DMS 273 treated with DMSO at 0.1 percent for 48 hours (cell line): Measurements from ENCODE around the gene FIBCD1.
"Not testable (repeated sequence)": the region's sequence is repeated elsewhere in the genome, so short reads cannot be mapped to it uniquely, and the experiment has no call there.

Experiments used
- DNase-seq: peaks from one replicate; lab custom pipeline; 2025; lab: John Stamatoyannopoulos, UW

FIBCD1 gene

DNA sequence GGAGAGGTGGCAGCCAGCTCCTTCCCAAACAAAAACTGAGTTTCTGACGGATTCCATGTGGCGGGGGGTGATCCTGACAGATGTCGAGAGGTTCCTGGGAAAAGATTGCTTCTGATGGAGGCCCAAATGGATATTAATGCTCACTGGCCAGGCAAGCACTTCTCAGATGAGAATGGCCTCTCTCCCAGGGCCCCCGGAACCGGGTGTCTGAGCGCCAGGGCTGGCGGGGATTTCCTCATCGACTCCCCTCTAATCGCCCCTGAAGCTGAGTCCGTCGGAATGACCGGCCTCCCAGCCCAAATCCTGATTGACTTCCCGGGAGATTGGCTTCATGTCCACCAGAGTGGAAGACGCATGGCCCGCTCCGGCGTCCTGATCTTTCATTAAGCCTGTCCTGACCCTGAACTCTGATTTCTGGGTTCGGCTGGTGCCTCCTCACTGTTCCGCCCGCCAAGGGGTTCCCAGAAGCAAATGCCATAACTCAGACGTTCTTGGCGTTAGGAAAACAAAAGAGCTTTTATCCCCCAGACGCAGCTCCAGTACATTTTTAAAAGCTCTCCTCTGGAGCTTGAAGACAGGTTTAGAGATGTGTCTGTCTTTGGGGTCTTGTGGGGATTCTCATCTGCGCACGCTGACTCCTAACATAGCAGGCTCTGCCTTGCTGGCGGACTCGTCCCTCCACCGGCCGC lies 17.6 kb downstream of the FIBCD1 start:
- no peak for DNase-seq

DNA sequence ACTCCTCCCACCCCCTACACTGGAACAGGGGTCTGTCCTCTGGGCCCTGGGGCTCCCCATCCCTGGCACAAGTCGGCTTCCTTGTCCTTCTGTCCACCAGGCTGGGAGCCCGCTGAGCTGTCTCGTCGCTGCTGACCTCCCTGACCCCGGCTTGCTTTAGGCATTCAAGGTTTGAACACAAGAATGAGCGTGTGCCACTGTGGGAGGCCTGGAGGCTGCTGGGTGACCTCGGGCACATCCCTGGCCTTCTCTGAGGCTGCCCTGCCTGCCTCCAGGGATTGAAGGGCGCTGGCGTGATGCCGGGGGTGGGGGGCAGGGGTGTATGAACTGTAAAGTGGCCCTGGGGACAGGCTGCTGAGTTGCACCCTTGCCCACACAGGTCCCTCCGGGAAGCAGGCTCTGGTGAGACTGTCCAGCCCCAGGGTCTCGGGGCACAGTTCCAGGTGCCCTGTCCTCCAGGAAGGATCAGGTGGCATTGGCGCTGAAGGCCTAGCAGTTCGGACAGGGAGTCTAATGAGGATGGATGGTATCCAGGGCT lies 18.2 kb downstream of the FIBCD1 start:
- no peak for DNase-seq

DNA sequence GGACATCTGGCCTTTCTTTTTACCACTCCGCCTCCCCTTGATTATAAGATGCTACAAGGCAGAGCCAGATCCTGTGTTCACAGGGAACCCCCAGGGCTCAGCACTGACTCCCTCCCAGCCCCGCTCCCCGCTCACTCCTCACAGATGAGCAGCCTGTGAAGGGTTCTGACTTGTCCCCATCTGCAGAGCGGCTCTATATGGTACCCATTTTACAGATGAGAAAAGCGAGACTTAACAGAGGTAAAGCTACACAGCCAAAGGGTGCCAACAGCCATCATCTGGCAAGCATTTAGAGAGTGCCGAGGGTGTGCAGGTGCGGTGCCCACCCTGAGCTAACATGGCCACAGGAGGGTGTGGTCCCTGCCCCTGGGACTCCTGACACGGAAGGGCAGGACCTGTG lies 18.8 kb downstream of the FIBCD1 start:
- no peak for DNase-seq

GRCh38 chr9:130919559-130920145 lies 19.4 kb downstream of the FIBCD1 start:
- DNase-seq = no peak

DNA sequence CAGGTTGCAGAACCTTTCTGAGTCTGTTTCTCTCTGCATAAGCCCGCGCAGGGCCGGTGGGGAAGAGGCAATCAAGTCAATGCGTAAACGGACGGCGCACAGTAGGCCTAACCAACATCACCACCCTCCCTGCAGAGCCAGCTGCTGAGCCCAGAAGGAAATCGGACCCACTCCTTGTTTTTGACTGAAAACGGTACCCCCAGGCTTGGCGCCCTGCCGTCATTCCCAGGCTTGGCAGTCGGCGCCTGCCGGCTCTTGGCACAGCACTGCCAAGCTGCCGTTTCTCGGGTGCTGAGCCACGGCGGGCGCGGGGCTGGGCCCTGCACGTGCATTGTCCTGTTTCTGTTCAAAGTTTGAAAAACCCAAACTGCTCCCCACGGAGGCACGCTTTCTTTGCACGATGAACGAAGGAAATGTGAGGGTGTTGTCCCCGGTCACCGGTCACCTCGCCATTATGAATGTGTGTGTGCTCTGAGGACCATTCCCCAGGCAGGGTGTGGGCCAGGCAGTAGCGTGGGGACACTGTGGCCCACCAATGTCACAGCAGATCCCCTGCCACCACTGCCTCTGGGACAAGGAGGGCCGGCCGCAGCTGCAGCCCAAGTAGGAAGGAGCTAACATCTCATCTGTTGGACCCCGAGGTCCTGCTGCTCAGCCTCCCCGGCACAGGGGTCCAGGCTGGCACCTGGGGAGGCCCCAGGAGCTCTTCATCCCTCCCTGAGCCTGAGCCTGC lies 20.1 kb downstream of the FIBCD1 start:
- no peak for DNase-seq

- no peak for DNase-seq
These were observed 20.8 kb downstream of the FIBCD1 start for GRCh38 chr9:130918101-130918825.

DNA sequence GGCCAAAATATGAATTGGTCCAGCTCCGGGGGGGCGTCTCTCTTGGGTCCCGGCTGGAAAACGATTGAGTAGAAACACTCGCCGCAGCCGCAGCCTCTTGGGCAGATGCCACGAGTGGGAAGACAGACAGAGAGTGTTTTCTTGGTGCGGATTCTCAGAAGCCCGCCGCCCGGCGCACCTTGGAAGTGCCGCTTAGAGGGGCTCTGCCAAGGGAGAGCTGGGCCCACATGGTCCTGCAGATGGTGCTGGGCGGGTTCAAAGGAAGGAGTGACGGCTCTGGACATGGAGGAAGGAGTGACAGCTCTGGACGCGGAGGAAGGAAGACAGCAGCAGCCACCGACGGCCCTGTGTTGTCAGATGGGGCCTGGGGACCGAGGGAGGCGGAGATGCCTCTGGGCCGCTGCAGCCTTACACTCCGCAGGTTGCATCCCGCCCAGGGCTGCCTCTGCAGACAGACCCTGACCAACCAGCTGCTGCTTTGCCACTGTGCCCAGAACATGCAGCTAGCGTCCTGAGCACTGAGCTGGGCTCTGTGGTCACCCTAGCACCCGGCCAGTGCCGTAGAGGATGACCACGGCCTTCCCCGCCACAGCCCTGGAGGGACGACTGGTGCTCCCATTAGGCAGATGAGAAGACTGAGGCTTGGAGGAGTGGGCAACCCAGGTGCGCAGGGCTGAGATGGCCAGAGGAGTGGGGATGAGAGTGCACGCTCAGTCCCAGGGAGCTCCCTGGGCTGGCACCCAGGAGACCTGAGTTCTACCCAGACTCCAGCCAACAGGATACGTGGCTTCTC lies 21.7 kb downstream of the FIBCD1 start:
- no peak for DNase-seq

DNA sequence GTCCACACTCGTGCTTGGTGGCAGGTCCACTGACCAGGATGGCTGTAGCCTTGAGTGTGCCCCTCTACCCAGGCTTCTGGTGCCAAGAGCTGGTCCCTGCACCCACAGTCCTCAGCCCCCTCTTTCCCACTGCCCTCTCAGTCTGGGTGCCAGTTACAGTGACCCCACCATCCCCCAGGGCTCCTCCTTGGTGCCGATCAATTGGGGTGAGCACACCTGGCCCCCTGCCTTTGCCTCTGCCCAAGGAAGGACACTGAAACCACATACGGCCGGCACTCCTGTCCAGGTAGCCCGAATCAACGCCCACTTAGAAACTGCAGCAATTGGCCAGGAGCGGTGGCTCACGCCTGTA lies 24.0 kb downstream of the FIBCD1 start:
- DNase-seq = no peak

DNA sequence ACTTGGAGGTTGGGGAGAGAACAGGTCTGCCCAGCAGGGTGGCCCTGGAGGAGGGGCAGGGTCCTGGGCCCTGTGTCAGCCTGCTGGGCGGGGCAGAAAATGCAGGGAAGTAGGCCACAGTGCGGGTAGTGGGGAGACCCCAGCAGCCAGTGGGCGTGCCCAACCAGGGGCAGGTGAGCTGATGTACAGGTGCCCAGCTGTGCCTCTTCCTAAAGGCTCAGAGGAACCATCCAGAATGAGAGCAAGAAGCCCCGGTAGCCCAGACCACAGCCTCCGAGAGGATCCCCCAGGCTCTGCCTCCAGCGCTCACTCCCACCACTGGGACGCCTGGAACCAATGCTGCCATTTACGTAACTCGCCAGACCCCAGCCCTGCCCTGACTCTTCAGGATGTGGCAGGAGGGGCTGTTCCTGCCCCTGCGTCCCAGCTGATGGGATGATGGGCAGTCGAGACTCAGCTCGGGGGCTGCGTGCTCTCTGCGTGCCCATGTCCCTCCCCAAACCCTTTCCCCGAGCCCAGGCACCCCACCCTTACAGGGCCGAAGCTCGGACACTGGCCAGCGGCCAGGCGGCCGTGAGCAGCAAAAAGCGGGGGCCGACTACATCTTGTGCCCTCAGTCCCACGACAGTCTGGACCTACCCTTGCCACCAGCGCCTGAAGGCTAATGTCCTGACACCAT lies 24.5 kb downstream of the FIBCD1 start:
- DNase-seq = no peak

- no peak for DNase-seq
These were observed 25.2 kb downstream of the FIBCD1 start for GRCh38 chr9:130913599-130914416.

DNA sequence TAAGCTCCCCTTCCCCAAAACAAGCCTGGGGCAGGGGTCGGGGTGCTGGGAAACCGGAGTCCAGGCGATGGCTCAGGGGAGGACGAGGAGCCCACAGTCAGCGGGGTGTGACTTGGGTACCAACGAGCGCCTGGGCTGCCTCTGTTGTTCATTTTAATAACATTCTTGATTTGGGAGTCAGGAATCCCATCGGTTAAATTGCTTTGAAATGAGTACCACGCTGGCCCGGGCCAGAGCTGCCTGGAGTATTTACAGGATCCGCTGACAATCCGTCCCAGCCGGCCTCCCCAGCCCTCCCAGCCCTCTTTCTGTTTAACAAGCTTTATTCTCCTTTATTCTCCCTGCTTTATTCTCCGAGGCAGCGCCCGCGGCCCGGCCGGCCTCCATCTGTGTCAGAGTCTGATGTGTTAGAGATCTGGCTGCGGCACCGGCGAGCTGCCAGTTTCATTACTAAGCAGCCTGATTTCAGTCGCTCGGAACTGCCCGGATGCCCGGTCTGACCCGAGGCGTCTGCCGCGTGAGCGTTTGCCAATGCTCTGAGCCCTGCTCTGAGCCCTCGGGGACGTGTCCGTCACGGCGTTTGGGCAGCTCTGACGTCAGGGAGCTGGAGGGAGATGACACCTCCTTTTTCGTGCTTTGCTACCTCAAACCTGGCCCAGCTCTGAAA lies 26.0 kb downstream of the FIBCD1 start:
- DNase-seq = peak; percentile 6

- DNase-seq = no peak
These were observed 27.6 kb downstream of the FIBCD1 start for GRCh38 chr9:130911254-130912049.

GRCh38 chr9:130910670-130911069 lies 28.4 kb downstream of the FIBCD1 start:
- DNase-seq = not testable (repeated sequence)

DNA sequence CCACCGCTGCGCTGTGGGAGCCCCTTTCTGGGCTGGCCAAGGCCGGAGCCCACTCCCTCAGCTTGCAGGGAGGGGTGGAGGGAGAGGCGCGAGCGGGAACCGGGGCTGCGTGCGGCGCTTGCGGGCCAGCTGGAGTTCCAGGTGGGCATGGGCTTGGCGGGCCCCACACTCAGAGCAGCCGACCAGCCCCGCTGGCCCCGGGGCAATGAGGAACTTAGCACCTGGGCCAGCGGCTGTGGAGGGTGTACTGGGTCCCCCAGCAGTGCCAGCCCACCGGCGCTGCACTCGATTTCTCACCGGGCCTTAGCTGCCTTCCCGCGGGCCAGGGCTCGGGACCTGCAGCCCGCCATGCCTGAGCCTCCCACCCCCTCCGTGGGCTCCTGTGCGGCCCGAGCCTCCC lies 29.0 kb downstream of the FIBCD1 start:
- DNase-seq = not testable (repeated sequence)

- no peak for DNase-seq
These were observed 30.1 kb downstream of the FIBCD1 start for GRCh38 chr9:130908878-130909355.

- no peak for DNase-seq
These were observed 30.7 kb downstream of the FIBCD1 start for GRCh38 chr9:130908146-130908877.

GRCh38 chr9:130906735-130907416 lies 32.2 kb downstream of the FIBCD1 start:
- no peak for DNase-seq
